Stimulated activated CD4-positive, alpha-beta T cell treated with anti-CD3 and anti-CD28 coated beads, Interleukin-1b, Interleukin-23, amount 100 ng/mL, for 4 hours (primary cell): ENCODE data around the gene CMPK2.

Source experiments
- DNase-seq, 2 donors: peaks; one replicate each; pipeline ENCODE4 v3.0.0-alpha.2; 2020; ENCODE audit warnings: low read depth in 2 of 2

The CMPK2 gene

DNA sequence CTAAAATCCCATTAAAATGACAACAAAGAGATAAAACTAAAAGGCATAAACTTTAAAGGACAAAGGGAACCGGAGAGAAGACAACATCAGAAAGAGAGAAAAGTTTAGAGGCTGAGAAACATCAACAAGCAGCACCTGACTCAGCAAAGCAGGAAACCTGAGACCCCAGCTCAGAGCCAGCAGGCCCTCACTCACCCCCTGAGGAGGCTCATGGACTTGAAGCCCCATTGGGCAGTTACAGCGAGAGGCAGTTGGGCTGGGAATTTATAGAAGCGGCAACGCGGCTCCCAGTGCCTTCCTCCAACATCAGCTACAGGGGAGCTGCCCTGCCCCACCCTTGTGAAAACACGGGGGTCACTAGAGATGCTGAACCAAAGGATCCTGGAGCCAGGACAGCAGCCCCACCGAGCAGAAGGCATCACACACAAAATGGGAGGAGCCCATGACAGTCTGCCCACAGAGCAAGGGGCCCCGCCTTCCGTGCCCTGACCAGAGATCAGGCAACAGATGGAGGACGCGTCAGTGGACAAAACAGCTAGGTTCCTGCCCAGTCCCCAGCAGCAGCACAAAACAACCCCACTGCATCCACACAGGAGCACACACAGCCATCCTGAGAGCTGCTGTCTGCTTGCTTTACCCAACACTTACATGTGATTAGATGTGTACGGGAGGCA, 52.7 kb downstream of the CMPK2 start:
- no peak for DNase-seq

DNA sequence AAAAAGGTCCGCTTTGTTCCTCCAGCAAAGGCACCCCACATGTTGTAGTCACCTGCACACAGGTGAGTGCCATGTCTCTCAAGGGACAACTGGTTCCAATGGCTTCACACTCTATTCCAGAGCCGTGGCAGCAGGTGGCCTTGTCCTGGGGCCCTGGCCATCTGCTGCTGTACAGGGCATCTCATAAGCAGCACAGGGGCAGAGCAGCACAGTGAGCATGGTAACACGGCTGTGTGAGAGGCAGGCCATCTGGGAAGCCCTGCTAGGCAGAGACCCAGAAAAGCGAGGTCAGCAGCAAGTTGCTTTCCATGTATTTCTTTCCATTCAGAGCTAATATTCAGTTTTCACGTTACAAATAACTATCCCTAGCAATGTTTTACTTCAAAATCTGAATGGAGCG, 54.7 kb downstream of the CMPK2 start:
- no peak for DNase-seq

DNA sequence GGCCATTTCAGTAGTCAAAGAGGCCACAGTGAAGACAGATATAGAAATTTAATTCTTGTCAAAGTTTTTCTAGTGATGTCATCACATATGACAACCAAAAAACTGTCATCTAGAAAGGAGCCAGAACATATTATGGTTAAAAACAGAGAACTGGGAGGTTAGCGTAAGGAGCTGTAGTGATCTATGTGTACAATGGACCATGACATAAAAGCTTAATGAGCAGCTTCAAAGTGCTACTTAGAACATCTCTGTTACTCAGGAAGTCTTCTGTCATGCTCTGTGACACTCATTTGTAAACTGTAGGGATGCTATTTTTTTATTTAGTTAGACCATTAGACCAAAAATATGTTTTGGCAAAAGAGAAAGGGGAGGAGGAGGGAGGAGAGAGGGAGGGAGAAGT, 57.3 kb downstream of the CMPK2 start:
- DNase-seq: no peak

DNA sequence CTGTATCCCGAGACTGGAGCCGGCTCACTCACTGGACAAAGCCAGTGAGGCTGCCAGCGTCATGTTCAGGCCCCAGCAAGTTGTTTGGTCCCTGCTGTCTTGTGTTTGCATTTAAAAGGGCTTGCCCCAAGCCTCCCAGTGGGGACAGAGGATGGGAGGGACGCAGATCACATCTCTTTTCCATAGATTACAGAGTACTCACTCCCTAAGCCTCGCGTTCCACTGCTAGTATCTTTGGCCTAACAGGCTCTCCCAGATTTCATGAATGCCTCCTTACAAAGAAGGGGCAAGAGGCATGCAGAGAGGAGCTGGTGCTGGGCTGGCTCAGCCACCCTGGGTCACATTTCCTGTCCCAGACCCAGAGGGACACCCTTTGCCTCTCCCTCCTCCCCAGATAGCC, 59.1 kb downstream of the CMPK2 start:
- DNase-seq: no peak

DNA sequence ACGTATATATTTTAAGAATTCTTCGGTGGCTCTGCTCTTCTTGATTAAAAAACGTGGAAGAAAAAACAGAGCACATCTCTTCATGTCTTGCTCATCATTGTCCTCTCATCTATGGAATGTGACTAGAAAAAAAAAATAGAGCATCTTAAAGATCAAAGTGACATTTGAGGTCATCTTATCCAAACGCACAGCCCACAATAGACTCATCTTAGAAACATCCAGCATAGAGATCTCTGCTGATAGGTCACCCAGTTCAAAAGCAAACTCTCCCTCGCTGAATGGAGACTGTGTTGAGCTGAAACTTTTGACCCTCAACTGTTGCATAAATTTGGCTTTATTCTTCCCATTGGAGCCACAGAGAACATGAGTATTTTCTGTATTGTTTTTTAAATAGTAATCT, 65.2 kb downstream of the CMPK2 start:
- no peak for DNase-seq
